Upper lobe of right lung (tissue), 1 donor: ENCODE results near the gene TMX1. TPM values are rescaled to one million over a fixed set of nuclear protein-coding genes. Genes with fewer than 3 reads are reported as not detected.

Experiments used
- ATAC-seq: fragments of 200-7000 bp; cut with Tn5 transposase; one replicate; pipeline ENCODE4 v1.9.1; 2020; ENCODE audit warnings: mild to moderate bottlenecking, moderate library complexity
- DNase-seq: peaks from one replicate; pipeline ENCODE4 v3.0.0-alpha.2; 2020
- H3K27ac ChIP-seq: fragments of 200-600 bp; one replicate; pipeline ENCODE4 v1.8.0; 2022
- H3K27me3 ChIP-seq: fragments of 200-600 bp; one replicate; pipeline ENCODE4 v1.8.0; 2022; ENCODE audit warnings: mild to moderate bottlenecking
- H3K36me3 ChIP-seq: fragments of 200-600 bp; one replicate; pipeline ENCODE4 v1.8.0; 2022
- H3K4me1 ChIP-seq: fragments of 200-600 bp; one replicate; pipeline ENCODE4 v1.8.0; 2022
- H3K4me3 ChIP-seq: fragments of 200-600 bp; one replicate; pipeline ENCODE4 v1.8.0; 2022; ENCODE audit warnings: mild to moderate bottlenecking
- H3K9me3 ChIP-seq: fragments of 200-600 bp; one replicate; pipeline ENCODE4 v1.8.0; 2022
- CTCF ChIP-seq: fragments of 200-600 bp; IDR thresholded peaks from one replicate; pipeline ENCODE4 v1.8.0; 2022; ENCODE audit warnings: antibody characterized with exemption
- intact Hi-C: fragments of 100-400 bp; cut with DNase I; formaldehyde crosslinking; loops from one replicate; pipeline ENCODE4 v1.11.0; 2022
- total RNA-seq: library from RNA; stranded (reverse); fragmentation: NEBNext Ultra II Directional; extraction: Animal tissue kit (Norgen Biotek cat#: 25700); gene quantifications from one replicate; pipeline ENCODE4 v1.2.1, GENCODE V29; 2021
- donor health status: DM: no; HTN: yes; CAD: no; lungs with severe emphysema.

TMX1 gene
- total RNA-seq, 1 donor from 2014 or later, result 31.8 TPM

GRCh38 chr14:51258788-51259187 lies 18.7 kb downstream of the TMX1 start:
- no peak for DNase-seq
- Histone ChIP-seq H3K27me3 (no peaks in the 10 kb centered on the region), H3K4me1 (no peaks in the 10 kb centered on the region), H3K27ac (no peak overlapping the region), H3K36me3 (peaks cover 31% of the 10 kb centered on the region), H3K4me3 (no peak overlapping the region), H3K9me3 (no peaks in the 10 kb centered on the region)
- no peak for ATAC-seq
- intact Hi-C loops, result no loop called here
- no peak for TF ChIP-seq CTCF

- intact Hi-C loops, result no loop called here
Observed at GRCh38 chr14:51260225-51260624, 20.2 kb downstream of the TMX1 start.

GRCh38 chr14:51261151-51261550 lies 21.1 kb downstream of the TMX1 start:
- no peaks in the 10 kb centered on the region for H3K27me3 ChIP-seq
- no peak overlapping the region for H3K27ac ChIP-seq
- intact Hi-C loops, result no loop called here
- H3K36me3 ChIP-seq, result peaks cover 14% of the 10 kb centered on the region
- H3K4me3 ChIP-seq, result no peak overlapping the region
- TF ChIP-seq CTCF, result no peak
- H3K4me1 ChIP-seq, result no peaks in the 10 kb centered on the region
- no peaks in the 10 kb centered on the region for H3K9me3 ChIP-seq
- DNase-seq (no peak), ATAC-seq (no peak)

More at GRCh38 chr14:51260225-51260624, 20.2 kb downstream of the TMX1 start:
- ATAC-seq (no peak), DNase-seq (no peak)
- Histone ChIP-seq H3K36me3 (peaks cover 21% of the 10 kb centered on the region), H3K27ac (no peak overlapping the region), H3K4me3 (no peak overlapping the region), H3K27me3 (no peaks in the 10 kb centered on the region), H3K4me1 (no peaks in the 10 kb centered on the region), H3K9me3 (no peaks in the 10 kb centered on the region)
- no peak for TF ChIP-seq CTCF

GRCh38 chr14:51262868-51263267 lies 22.8 kb downstream of the TMX1 start:
- Histone ChIP-seq H3K36me3 (no peaks in the 10 kb centered on the region), H3K4me1 (no peaks in the 10 kb centered on the region), H3K27ac (no peak overlapping the region), H3K4me3 (no peak overlapping the region), H3K9me3 (no peaks in the 10 kb centered on the region), H3K27me3 (no peaks in the 10 kb centered on the region)
- ATAC-seq (no peak), DNase-seq (no peak)
- intact Hi-C loops, result no loop called here
- no peak for TF ChIP-seq CTCF

- ATAC-seq, result no peak
- Histone ChIP-seq H3K27me3 (no peaks in the 10 kb centered on the region), H3K9me3 (no peaks in the 10 kb centered on the region), H3K4me1 (no peaks in the 10 kb centered on the region), H3K36me3 (no peaks in the 10 kb centered on the region), H3K27ac (no peak overlapping the region), H3K4me3 (no peak overlapping the region)
- DNase-seq, result no peak
- TF ChIP-seq CTCF, result no peak
- intact Hi-C loops, result no loop called here
Observed at GRCh38 chr14:51269634-51270033, 29.6 kb downstream of the TMX1 start.

GRCh38 chr14:51276605-51277004 lies 36.6 kb downstream of the TMX1 start:
- Histone ChIP-seq H3K27me3 (no peaks in the 10 kb centered on the region), H3K4me3 (no peak overlapping the region), H3K4me1 (no peaks in the 10 kb centered on the region), H3K36me3 (no peaks in the 10 kb centered on the region), H3K9me3 (no peaks in the 10 kb centered on the region), H3K27ac (no peak overlapping the region)
- intact Hi-C loops, result no loop called here
- ATAC-seq, result no peak
- TF ChIP-seq CTCF, result no peak
- DNase-seq, result no peak
